NCI-H82 treated with DMSO at 0.1 percent for 48 hours (cell line): ENCODE measurements around the gene CXCL10.
"Not testable (repeated sequence)": the region's sequence is repeated elsewhere in the genome, so short reads cannot be mapped to it uniquely, and the experiment has no call there.

Experiments used
- DNase-seq: peaks from one replicate; lab custom pipeline; 2025; ENCODE audit not compliant: unreplicated experiment; lab: John Stamatoyannopoulos, UW

The CXCL10 gene

DNA sequence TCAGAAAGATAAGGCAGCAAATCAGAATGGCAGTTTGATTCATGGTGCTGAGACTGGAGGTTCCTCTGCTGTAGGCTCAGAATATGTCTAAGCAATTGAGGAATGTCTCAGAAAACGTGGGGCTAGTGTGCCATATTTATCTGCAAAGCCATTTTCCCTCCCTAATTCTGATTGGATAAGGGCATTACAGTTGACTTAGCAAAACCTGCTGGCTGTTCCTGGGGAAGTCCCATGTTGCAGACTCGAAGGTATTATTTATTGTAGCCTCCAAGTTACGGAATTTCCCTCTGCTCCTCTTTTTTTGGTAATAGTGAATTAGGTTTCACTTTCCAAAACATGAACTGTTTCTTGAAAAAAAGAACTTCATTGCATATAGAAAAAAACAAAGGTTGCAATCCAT is at the start of gene CXCL10:
Gene CXCL10, minus strand, starts transcription at position 109 of the 400 bp plus-strand sequence. Its CDS starts 66 bp downstream, at position 43.
- DNase-seq = no peak

DNA sequence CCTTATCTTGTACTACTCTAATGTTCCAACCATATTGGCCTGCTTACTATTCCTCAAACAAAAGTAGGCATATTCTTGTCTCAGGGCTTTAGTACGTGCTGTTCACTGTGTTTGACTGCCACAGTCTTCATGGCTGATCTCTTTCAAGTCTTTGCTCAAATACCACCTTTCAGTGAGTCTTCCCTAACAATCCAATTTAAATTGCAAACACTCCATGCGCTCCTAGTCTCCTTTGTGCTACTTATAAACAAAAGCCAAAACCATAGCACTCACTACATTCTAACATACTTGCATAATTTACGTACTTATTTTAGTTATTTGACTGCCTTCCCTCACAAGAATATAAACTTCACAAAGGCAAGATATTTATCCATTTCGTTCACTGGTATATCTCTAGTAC is 49.5 kb upstream of the CXCL10 start:
- no peak for DNase-seq

DNA sequence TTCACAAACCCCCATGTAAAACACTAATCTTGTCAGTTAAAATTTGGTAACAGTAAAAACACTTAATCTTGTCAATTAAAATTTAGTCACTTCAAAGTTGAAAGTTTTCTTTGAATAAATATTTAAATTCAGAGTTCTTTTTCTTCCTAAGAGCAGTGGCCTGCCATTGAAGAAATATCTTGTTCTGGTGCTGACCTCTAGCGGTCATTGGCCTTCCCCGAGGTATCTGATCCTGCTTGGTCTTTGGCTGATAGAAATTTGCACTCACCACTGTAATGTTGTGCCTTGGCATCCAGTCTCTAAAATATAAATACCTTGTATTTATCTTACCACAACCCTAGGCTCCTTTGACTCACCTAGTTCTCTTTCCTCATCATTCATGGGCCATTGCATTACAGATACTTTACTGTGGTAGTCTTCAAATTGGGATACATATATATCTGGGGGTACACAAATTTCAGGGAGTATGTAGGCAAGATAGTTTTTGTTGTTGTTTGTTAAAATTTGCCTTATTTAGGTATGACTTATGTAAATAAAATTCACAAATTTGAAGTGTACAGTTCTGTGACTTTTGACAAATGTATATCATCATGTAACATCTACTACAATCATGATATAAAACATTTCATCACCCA is 44.5 kb upstream of the CXCL10 start:
- DNase-seq = peak; percentile 33

DNA sequence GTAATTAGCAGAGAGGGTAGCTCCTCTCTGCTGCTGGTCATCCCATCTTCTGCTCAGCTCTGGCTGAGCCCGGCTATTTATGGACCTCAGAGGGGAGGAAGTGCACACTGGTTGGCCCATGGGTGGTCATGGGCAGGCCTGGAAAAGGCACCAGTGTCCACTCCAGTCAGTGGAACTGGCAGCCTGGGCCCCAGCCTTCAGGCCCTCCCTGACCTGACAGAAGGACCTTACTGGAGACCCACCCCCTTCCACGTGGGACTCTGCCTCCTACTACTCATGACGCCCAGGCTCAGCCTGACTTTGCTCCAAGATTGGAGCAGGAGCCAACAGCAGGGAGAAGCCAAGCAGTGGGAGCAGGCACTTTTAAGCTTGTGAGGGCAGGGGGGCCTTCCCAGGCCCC is 43.2 kb upstream of the CXCL10 start:
- no peak for DNase-seq

DNA sequence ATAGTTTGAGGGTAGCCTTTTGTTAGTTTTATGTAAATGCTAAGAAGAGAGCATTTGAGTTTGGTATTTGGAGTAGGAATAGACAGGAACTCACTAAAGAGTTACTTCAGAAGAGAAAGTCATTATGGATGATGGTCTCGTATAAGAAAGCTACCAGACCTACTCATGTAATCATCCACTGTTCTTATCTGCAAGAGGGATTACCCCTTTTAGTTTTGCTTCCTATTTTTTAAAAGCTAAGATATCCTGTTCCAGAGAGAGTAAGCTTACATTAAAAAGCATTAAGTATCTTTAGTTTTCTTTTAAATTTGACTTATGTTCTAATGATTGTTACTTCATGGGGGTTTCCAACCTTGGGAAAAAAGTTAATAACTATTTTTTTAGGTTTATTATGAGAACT is 38.7 kb upstream of the CXCL10 start:
- no peak for DNase-seq

DNA sequence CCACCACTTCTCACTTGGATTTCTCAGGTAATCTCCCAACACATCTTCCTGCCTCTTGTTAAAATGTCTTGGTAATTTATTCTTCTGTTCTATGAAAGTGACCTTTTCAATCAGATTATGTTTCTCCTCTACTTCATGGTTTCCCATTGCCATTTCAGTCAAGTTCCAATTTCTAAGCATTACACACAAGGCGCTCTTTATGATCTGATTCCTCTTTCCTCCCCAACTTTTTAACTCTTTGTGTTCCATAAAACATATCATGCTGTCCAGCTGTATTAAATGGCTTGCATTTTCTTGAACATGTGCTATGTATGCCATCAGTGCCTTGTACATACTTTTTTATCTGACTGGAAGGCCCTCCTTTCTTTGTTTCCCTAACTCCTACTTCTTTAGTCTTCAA is 38.1 kb upstream of the CXCL10 start:
- DNase-seq = no peak

DNA sequence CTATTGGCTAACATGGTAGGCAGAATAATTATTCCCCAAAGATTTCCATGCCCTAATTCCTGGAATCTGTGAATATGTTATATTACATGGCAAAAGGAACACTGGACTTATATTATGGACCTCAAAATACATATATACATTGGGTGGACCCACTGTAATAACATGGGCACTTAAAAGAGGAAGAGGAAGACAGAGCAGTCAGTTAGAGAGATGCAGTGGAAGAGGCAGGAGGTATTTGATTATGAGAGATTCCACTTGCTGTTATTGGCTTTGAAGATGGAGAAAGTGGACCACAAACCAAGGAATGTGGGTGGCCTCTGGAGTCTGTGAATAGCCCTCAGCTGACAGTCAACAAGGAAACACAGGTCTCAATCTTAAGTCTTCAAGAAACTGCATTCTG is 37.2 kb upstream of the CXCL10 start:
- no peak for DNase-seq

DNA sequence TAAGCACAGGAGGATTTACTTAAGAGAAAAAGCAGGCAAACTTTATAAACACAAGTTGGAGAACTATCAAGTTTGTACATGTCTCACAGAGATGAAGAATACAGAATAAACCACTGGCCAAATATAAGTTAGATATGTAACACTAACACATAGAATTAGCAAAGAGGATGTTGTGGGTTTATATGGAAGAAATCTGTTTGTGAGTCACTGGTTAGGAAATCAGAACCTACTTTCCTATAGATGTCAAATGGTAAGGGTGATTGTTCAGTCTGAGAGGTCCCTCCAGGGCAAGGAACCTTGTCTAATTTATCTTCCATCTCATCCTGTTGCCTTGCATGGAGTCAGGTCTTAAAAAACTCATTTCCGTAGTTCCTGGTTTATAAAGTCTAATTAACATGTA is 36.5 kb upstream of the CXCL10 start:
- DNase-seq = no peak

DNA sequence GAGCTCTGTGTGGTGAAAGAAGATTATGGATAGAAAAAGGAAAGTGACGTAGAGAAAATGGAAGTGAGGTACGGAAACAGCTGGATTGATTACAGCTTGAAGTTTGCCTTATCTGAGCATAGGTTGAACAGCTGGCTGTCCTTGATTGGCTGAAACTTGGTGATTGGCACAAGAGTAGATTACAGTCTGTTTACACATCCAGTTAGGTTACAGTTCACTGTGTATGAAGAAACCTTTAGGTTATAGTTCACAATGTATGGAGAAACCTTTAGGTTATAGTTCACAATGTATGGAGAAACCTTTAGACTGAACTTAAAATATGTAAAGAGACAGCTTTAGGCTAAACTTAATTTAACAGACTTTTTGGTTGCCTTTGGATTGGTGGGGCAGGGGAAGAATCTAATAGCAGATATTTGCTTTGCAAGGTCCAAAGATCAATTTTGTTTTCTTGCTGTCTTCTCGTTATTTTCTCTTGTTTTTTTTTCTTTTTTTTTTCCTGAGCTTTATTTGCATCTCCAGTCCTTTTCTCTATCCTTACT is 35.7 kb upstream of the CXCL10 start:
- DNase-seq = no peak

DNA sequence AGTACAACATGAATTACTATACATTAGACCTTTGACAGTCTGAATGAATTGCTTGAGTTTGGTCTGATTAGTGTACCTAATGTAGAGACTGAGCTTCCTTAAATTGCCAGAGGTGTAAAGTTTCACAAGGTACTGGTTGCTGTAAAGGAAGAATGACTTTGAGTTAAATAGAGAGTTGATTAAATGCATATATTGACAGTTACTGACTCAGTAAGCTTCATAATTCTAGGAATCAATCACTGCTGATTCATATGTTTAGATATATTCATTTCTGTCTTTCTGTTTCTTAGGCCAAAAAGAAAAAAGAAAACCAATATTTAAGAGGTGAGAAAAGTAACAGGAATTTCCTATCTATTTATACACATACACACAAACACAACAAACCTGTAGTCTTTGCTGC is 35.0 kb upstream of the CXCL10 start:
- DNase-seq = no peak

DNA sequence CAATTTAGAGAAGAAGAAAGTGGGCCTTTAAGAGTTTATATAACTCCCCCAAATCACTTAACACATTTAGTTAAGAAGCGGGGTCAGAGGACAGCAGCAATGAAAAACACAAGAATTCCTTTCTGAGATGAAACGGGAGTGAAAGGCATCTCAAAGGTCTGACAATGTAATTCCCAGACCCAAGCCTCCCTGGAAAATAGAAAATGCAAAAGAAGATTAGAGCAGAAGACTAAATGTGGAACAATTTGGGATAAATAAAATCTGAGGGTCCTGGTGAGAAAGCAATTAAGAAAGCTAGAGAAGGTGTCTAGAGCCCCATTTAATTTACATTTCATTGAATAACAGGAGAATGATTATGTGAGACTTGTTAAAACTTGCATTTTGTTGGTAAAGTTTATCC is 32.1 kb upstream of the CXCL10 start:
- no peak for DNase-seq

DNA sequence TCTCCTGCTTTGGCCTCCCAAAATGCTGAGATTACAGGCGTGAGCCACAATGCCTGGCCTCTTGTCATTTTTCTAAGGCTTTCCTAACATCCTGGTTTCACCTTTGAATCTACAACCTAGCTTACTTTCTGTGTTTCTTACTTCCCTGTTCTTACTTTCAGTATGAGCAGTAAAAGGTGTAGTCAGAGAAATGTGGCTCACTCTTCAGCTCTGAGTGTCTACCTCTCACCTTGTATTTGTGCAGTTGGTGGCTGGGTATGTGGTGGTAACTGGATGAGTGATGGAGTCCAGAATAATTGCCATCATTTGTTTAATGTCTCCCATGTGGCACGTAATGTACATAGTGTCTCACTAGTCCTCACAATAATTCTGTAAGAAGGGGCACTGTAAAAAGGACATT is 31.7 kb upstream of the CXCL10 start:
- DNase-seq = no peak

DNA sequence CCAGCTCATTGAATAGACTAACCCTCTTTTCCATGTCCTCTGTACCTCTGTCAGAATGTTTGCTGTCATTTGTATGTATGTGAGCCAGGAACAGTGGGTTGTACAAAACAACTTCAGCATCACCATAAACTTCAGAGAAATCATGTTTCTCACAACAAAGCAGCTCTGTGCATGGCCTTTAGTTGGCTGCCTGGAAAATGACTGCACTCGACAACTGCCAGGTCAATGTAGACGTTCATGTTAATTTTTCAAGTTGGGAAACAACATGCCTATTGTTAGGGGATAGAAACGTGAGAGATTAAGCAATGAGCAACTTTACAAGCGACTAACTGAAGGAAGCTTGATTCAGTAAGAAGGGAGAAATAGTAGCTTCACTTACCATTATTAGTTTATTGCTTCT is 30.4 kb upstream of the CXCL10 start:
- no peak for DNase-seq

DNA sequence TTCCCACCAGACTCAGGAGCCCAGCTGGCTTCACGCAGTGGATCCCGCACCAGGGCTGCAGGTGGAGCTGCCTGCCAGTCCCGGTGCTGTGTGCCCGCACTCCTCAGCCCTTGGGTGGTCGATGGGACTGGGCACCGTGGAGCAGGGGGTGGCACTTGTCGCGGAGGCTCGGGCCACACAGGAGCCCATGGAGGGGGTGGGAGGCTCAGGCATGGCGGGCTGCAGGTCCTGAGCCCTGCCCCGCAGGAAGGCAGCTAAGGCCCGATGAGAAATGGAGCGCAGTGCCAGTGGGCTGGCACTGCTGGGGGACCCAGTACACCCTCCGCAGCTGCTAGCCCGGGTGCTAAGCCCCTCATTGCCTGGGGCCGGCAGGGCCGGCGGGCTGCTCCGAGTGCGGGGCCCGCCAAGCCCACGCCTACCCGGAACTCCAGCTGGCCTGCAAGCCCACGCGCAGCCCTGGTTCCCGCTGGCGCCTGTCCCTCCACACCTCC is 27.3 kb upstream of the CXCL10 start:
- DNase-seq = not testable (repeated sequence)

DNA sequence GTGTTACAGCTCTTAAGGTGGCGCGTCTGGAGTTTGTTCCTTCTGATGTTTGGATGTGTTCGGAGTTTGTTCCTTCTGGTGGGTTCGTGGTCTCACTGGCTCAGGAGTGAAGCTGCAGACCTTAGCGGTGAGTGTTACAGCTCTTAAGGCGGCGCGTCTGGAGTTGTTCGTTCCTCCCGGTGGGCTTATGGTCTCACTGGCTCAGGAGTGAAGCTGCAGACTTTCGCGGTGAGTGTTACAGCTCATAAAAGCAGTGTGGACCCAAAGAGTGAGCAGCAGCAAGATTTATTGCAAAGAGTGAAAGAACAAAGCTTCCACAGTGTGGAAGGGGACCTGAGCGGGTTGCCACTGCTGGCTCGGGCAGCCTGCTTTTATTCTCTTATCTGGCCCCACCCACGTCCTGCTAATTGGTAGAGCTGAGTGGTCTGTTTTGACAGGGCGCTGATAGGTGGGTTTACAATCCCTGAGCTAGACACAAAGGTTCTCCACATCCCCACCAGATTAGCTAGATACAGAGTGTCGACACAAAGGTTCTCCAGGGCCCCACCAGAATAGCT is 26.6 kb upstream of the CXCL10 start:
- DNase-seq = not testable (repeated sequence)

DNA sequence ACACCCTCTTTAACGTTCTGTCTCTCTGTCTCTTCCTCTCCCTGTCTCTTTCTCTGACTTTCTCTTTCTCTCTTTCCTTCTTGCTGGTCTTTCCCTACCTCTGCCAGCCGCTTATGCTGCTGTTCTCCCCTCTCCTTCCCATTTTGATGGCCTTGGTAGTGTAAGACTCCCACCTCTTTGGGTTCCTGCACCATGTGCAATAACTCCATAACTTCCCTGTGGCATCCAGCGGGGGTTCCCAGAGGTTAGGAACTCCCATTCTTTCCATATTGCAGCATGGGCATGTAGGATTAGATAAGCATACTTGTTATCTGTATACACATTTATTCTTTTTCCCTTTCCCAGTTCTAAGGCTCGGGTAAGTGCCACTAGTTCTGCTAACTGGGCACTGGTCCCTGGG is 21.4 kb upstream of the CXCL10 start:
- DNase-seq = not testable (repeated sequence)

DNA sequence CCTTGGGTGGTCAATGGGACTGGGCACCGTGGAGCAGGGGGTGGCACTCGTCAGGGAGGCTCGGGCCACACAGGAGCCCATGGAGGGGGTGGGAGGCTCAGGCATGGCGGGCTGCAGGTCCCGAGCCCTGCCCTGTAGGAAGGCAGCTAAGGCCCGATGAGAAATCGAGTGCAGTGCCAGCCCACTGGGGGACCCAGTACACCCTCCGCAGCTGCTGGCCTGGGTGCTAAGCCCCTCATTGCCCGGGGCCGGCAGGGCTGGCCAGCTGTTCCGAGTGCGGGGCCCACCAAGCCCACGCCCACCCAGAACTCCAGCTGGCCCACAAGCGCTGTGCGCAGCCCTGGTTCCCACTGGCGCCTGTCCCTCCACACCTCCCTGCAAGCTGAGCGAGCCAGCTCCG is 20.0 kb upstream of the CXCL10 start:
- DNase-seq = not testable (repeated sequence)

DNA sequence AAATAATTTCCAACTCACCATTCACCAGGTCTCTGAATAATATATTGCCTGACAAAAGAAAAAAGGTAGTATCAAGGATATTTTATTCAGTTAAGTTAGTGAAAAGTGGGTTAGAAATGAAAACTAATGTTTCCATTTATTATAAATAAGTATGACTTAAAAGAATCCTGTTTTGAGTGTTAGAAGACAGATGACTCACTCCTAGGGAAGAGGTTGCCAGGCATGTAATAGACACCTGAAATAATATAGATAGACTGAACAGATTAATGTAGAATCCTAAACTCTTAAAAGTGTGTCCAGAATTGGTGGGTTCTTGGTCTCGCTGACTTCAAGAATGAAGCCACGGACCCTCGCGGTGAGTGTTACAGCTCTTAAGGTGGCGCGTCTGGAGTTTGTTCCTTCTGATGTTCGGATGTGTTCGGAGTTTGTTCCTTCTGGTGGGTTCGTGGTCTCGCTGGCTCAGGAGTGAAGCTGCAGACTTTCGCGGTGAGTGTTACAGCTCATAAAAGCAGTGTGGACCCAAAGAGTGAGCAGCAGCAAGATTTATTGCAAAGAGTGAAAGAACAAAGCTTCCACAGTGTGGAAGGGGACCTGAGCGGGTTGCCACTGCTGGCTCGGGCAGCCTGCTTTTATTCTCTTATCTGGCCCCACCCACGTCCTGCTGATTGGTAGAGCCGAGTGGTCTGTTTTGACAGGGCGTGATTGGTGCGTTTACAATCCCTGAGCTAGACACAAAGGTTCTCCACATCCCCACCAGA is 19.1 kb upstream of the CXCL10 start:
- not testable (repeated sequence) for DNase-seq

DNA sequence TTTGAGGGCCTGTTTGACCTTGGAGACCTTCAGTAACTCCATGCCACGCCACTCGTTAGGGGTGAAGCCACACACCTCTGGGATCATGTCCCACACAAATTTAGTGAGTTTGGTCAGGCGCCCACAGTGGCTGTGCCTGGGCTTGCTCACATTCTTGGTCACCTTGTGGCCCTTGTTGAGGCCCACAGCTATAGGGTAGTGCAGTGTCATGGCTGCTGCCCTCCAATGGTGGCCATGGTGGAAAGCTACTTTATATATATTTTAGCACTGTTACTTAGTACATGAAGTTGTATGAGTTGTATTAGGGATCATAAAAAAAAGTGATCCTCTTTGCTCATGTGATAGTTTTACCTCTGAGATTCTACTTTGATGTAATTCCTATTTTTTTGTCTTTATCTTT is 13.6 kb upstream of the CXCL10 start:
- DNase-seq = no peak

DNA sequence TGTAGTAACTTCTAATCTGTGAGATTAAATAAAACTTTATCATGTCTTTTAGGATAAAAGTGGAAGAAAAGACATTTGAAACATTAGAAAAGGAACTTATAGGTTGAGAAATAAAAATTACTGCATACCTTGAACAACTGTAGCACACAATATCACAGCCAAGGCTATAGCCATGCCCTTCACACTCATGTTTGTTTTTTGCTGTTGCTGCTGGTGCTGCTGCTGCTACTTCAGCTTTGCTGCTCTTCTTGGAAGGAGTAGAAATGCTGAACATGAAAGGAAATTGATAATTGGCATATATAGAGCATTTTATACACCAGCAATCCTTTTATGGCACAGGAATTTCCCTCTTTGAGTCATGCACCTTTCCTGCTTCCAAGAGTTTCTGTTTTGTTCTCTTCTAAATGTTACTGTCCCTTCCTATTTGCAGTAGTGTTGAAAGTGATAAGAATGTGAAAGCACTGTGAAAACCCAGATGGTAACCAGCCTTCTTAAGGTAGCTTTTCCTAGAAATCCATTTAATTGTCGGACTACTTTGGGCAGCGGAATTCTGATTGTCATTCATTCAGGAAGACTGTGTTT is 12.6 kb upstream of the CXCL10 start, which contains the start of gene CXCL11:
Gene CXCL11, minus strand, starts transcription at position 272 of the 582 bp plus-strand sequence. Its CDS starts 83 bp downstream, at position 189.
- DNase-seq = peak; percentile 35

DNA sequence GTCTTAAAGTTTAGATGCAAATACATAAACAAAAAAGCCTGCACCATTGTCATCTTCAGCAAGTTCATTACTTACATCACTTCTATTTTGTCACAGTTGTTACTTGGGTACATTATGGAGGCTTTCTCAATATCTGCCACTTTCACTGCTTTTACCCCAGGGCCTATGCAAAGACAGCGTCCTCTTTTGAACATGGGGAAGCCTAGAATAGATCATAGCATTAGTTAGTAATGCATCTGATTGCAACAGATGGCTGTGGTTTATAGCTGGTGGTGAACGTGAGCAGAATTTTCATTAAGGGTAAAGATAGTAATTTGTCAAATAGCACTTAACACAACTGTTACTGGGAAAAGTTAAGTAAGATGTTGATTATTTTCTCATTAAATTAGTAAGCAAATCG is 11.8 kb upstream of the CXCL10 start:
- peak; percentile 84 for DNase-seq
